Measurements from ENCODE around the gene ST8SIA2. TPM values are rescaled to one million over a fixed set of nuclear protein-coding genes. Genes with fewer than 3 reads are reported as not detected.
A peak's percentile ranks its signal among the peaks of the same experiment; 100 is the strongest.

The ST8SIA2 gene
- total RNA-seq, 1 donor from 2014 or later, result not detected

DNA sequence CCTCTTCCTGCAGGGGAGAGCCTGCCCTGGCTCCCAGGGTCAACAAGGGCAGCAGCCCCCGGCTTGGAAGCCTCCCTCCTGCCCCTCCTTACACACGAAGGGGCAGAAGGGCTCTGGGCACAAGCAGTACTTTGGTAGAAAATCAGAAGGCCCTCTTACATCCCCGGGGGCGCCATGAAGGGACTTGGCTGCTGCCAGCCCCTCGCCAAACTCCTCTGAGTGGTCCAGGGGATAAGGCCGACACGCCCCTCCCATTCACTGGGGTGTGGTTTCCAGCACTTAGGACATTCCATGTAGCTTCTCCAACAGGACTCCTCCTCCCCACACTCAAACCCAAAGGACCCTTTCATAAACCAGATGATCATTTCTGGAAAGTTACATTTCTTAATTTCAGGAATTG, 1.2 kb upstream of the ST8SIA2 start:
- H3K4me3 ChIP-seq, result no peak overlapping the region
- TF ChIP-seq CTCF (IDR thresholded peaks at IDR 0.05), result no peak
- H3K27me3 ChIP-seq, result no peaks in the 10 kb centered on the region
- DNase-seq (ENCODE audit: low spot score in 2 of 2), result no peak
- H3K9me3 ChIP-seq, result no peaks in the 10 kb centered on the region
- H3K4me1 ChIP-seq, result no peaks in the 10 kb centered on the region
- no peak overlapping the region for H3K27ac ChIP-seq
- intact Hi-C loops (cut with DNase I), result no loop called here
- no peaks in the 10 kb centered on the region for H3K36me3 ChIP-seq

DNA sequence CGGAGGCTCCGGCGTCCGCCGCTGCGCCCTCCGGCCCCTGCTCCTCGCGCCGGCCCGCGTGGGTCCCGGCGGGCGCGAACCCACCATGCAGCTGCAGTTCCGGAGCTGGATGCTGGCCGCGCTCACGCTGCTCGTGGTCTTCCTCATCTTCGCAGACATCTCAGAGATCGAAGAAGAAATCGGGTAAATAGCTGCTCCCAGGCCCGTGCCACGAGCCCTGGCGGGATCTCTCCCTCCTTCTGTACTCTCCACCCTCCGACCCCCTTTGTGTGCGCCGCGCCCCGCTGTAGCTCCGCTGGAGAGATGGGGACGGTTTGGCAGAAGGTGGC, 263 bp downstream of the ST8SIA2 start:
- H3K27ac ChIP-seq, result no peak overlapping the region
- TF ChIP-seq CTCF (IDR thresholded peaks at IDR 0.05), result no peak
- no peak for DNase-seq (ENCODE audit: low spot score in 2 of 2)
- no peaks in the 10 kb centered on the region for H3K27me3 ChIP-seq
- no peaks in the 10 kb centered on the region for H3K36me3 ChIP-seq
- H3K9me3 ChIP-seq, result no peaks in the 10 kb centered on the region
- intact Hi-C loops (cut with DNase I), result no loop called here
- no peaks in the 10 kb centered on the region for H3K4me1 ChIP-seq
- peak overlapping the region in 1 of 2 donors; percentile 0 for H3K4me3 ChIP-seq

GRCh38 chr15:92394309-92395097, 822 bp downstream of the ST8SIA2 start:
- H3K27ac ChIP-seq, result no peak overlapping the region
- H3K4me3 ChIP-seq, result no peak overlapping the region
- intact Hi-C loops (cut with DNase I), result no loop called here
- H3K36me3 ChIP-seq, result no peaks in the 10 kb centered on the region
- DNase-seq (ENCODE audit: low spot score in 2 of 2), result no peak
- H3K27me3 ChIP-seq, result no peaks in the 10 kb centered on the region
- H3K4me1 ChIP-seq, result no peaks in the 10 kb centered on the region
- no peak for TF ChIP-seq CTCF (IDR thresholded peaks at IDR 0.05)
- no peaks in the 10 kb centered on the region for H3K9me3 ChIP-seq

GRCh38 chr15:92395098-92395635, 1.5 kb downstream of the ST8SIA2 start:
- intact Hi-C loops (cut with DNase I), result no loop called here
- no peak for DNase-seq (ENCODE audit: low spot score in 2 of 2)
- H3K4me3 ChIP-seq, result no peak overlapping the region
- H3K27me3 ChIP-seq, result no peaks in the 10 kb centered on the region
- H3K27ac ChIP-seq, result no peak overlapping the region
- no peaks in the 10 kb centered on the region for H3K9me3 ChIP-seq
- H3K4me1 ChIP-seq, result no peaks in the 10 kb centered on the region
- no peaks in the 10 kb centered on the region for H3K36me3 ChIP-seq
- TF ChIP-seq CTCF (IDR thresholded peaks at IDR 0.05), result no peak

DNA sequence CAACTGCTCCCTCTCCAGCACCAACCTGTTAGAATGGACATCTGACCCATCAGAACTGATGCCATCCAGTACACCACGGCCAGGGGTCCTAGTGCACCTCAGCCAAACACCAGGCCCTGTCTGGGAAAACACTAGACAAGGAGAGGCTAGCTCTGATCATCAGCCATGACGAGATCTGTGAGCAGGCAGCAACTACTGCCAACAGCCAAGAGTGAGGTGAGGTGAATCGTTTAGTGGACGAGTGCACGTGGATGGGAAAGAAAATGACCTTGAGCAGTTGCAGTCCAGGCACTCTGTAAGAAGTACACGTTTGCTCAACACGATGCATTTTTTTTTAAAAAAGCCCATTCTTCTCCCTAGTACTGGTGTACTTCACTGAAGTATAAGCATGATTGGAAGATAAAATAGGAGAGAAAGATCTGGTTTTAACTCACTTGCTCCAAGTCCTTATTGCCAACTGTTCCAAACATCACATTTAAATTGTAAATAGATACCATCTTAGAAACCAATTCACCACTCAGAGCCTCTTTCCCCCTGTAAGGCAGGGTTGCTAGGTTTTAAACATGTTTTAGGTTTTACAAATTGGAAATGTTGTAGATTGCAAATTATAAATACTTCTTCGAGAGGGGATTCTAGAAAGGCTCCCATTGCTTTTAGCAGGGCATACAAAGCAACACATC, 5.7 kb downstream of the ST8SIA2 start:
- H3K4me1 ChIP-seq, result no peaks in the 10 kb centered on the region
- H3K4me3 ChIP-seq, result no peak overlapping the region
- intact Hi-C loops (cut with DNase I), result no loop called here
- no peak for DNase-seq (ENCODE audit: low spot score in 2 of 2)
- H3K36me3 ChIP-seq, result no peaks in the 10 kb centered on the region
- H3K27me3 ChIP-seq, result no peaks in the 10 kb centered on the region
- TF ChIP-seq CTCF (IDR thresholded peaks at IDR 0.05), result no peak
- no peak overlapping the region for H3K27ac ChIP-seq
- H3K9me3 ChIP-seq, result no peaks in the 10 kb centered on the region

Measured in ascending aorta (tissue), 2 donors.